OCI-LY1 (cell line): ENCODE measurements around the gene LBHD2.
A peak's percentile ranks its signal among the peaks of the same experiment; 100 is the strongest.

ENCODE experiments used
- H2AFZ ChIP-seq: fragments of 200-600 bp; sonication (generic), shearing (Covaris generic); 2 replicates; pipeline ENCODE4 v1.6.0; 2014; ENCODE audit warnings: antibody characterized with exemption, mild to moderate bottlenecking, low read length
- H3F3A ChIP-seq: fragments of 200-600 bp; sonication (generic), shearing (Covaris generic); 2 replicates; pipeline ENCODE4 v1.6.0; 2014; ENCODE audit warnings: mild to moderate bottlenecking, antibody characterized with exemption, low read length, moderate library complexity; ENCODE audit not compliant: insufficient read depth
- H3K27ac ChIP-seq: fragments of 200-600 bp; sonication (generic); 2 replicates; pipeline ENCODE4 v1.5.1; 2014; ENCODE audit warnings: low read length, mixed run types, mild to moderate bottlenecking, low read depth; ENCODE audit not compliant: poor library complexity, severe bottlenecking
- H3K27me3 ChIP-seq: fragments of 200-600 bp; sonication (generic); 2 replicates; pipeline ENCODE4 v1.6.0; 2014; ENCODE audit warnings: antibody characterized with exemption, mild to moderate bottlenecking, low read length, moderate library complexity; ENCODE audit not compliant: insufficient read depth
- H3K36me3 ChIP-seq: fragments of 200-600 bp; sonication (generic); 2 replicates; pipeline ENCODE4 v1.6.1; 2014; ENCODE audit warnings: mild to moderate bottlenecking, antibody characterized with exemption, low read length, moderate library complexity, mixed read lengths; ENCODE audit not compliant: insufficient read depth
- H3K4me1 ChIP-seq: fragments of 200-600 bp; sonication (generic); 2 replicates; pipeline ENCODE4 v1.5.1; 2014; ENCODE audit warnings: mild to moderate bottlenecking, low read length, moderate library complexity; ENCODE audit not compliant: insufficient read depth, severe bottlenecking
- H3K4me2 ChIP-seq: fragments of 200-600 bp; sonication (generic), shearing (Covaris generic); 2 replicates; pipeline ENCODE4 v1.6.1; 2014; ENCODE audit warnings: low read length
- H3K4me3 ChIP-seq: fragments of 200-600 bp; sonication (generic); 2 replicates; pipeline ENCODE4 v1.5.1; 2014; ENCODE audit warnings: low read length, low read depth, mild to moderate bottlenecking, mixed read lengths; ENCODE audit not compliant: poor library complexity, severe bottlenecking
- H3K79me2 ChIP-seq: fragments of 200-600 bp; shearing (Covaris generic); 2 replicates; pipeline ENCODE4 v1.6.1; 2016; ENCODE audit warnings: mixed run types, low read length, mixed read lengths; ENCODE audit not compliant: insufficient read depth
- H3K9ac ChIP-seq: fragments of 200-600 bp; sonication (generic), shearing (Covaris generic); 2 replicates; pipeline ENCODE4 v1.6.1; 2014; ENCODE audit warnings: mild to moderate bottlenecking, low read length, mixed read lengths
- H3K9me2 ChIP-seq: fragments of 200-600 bp; sonication (generic), shearing (Covaris generic); 2 replicates; pipeline ENCODE4 v1.6.1; 2014; ENCODE audit warnings: low read depth, mild to moderate bottlenecking, low read length, mixed read lengths
- H3K9me3 ChIP-seq: fragments of 200-600 bp; shearing (Covaris generic); 2 replicates; pipeline ENCODE4 v1.6.1; 2014; ENCODE audit warnings: low read length, mixed read lengths
- H4K20me1 ChIP-seq: fragments of 200-600 bp; sonication (generic), shearing (Covaris generic); 2 replicates; pipeline ENCODE4 v1.6.0; 2016; ENCODE audit warnings: mild to moderate bottlenecking, low read length; ENCODE audit not compliant: insufficient read depth
- CTCF ChIP-seq: fragments of 200-600 bp; sonication (generic), shearing (Covaris generic); IDR thresholded peaks from 2 replicates; pipeline ENCODE4 v1.5.1; 2017; ENCODE audit warnings: mild to moderate bottlenecking, antibody characterized with exemption, low read length, moderate library complexity, mixed read lengths
- EZH2 ChIP-seq: fragments of 200-600 bp; sonication (generic), shearing (Covaris generic); IDR thresholded peaks from 2 replicates; pipeline ENCODE4 v1.8.0; 2017; ENCODE audit warnings: borderline replicate concordance, mixed run types, mild to moderate bottlenecking, antibody characterized with exemption, low read length, moderate library complexity, mixed read lengths

The LBHD2 gene

GRCh38 chr14:103110681-103111231 is 26.7 kb downstream of the LBHD2 start:
- Histone ChIP-seq H3K9me3 (no peaks in the 10 kb centered on the region), H2AFZ (no peak overlapping the region), H3K4me3 (peak overlapping the region; percentile 19)

GRCh38 chr14:103111232-103111868 is 27.3 kb downstream of the LBHD2 start:
- peak overlapping the region; percentile 19 for H3K4me3 ChIP-seq
- H4K20me1 ChIP-seq = no peaks in the 10 kb centered on the region
- no peaks in the 10 kb centered on the region; the same call in 1 of the 2 replicates for H3K27me3 ChIP-seq
- no peaks in the 10 kb centered on the region for H3K36me3 ChIP-seq
- no peak overlapping the region for H2AFZ ChIP-seq
- peak overlapping the region; percentile 23; the same call in 1 of the 2 replicates for H3K4me2 ChIP-seq
- H3K9me3 ChIP-seq = no peaks in the 10 kb centered on the region
- TF ChIP-seq EZH2 (no peak), CTCF (no peak)
- H3K4me1 ChIP-seq = peaks cover 44% of the 10 kb centered on the region
- H3F3A ChIP-seq = no peaks in the 10 kb centered on the region
- no peaks in the 10 kb centered on the region for H3K79me2 ChIP-seq
- peak overlapping the region; percentile 8; the same call in 1 of the 2 replicates for H3K9ac ChIP-seq
- H3K27ac ChIP-seq = peak overlapping the region; percentile 64
- no peaks in the 10 kb centered on the region for H3K9me2 ChIP-seq

More at GRCh38 chr14:103110681-103111231, 26.7 kb downstream of the LBHD2 start:
- Histone ChIP-seq H3K79me2 (no peaks in the 10 kb centered on the region), H3K9ac (peak overlapping the region; percentile 8; the same call in 1 of the 2 replicates), H3K9me2 (no peaks in the 10 kb centered on the region), H3F3A (no peaks in the 10 kb centered on the region), H3K27ac (peak overlapping the region; percentile 73), H3K36me3 (no peaks in the 10 kb centered on the region), H4K20me1 (no peaks in the 10 kb centered on the region), H3K4me2 (peak overlapping the region; percentile 23; the same call in 1 of the 2 replicates), H3K27me3 (no peaks in the 10 kb centered on the region; the same call in 1 of the 2 replicates), H3K4me1 (peaks cover 50% of the 10 kb centered on the region)
- TF ChIP-seq EZH2 (no peak), CTCF (no peak)

DNA sequence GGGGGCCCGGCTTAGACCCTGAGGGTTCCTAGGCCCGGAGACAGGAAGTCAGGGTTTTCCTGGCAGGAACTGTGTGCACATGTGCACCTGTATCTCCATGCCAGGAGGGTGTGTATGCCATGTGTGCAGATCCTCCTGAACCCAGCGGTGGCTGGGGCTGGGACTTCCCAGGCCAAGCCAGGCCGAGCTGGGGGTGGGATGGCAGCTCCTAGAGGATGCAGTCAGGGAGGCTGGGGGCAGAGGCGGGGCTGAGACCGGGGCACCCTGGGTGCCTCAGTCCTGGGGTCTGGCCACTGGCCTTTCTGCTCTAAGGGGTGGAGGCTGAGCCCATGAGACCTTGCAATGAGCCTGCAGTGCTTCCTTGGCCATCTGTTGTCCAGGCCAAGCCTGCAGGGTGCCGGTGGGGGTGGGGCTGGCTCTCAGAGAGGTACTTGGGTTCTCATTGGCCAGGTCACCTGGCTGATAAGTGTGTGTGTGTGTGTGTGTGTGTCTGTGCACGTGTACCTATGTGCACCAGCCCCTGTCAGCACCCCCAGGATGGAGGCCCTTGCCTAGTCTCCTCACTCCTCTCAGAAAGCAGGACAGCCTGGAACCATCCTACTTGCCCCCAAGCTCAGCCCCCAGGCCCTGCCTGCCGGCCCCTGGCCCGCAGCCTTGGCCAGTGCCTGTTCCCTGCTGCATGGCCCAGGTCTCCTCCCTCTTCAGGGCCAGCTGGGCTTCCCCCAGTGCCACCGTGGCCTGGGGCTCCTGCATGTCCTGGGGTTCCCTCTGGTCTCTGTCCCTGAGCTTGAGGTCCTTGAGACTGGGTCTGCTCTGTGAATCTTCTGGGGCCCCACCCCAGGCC is 28.6 kb downstream of the LBHD2 start:
- Histone ChIP-seq H3K4me1 (peaks cover 43% of the 10 kb centered on the region), H3F3A (no peaks in the 10 kb centered on the region), H2AFZ (no peak overlapping the region), H3K4me3 (no peak overlapping the region), H3K4me2 (peak overlapping the region; percentile 23; the same call in 1 of the 2 replicates), H3K36me3 (no peaks in the 10 kb centered on the region), H3K27me3 (no peaks in the 10 kb centered on the region; the same call in 1 of the 2 replicates), H3K79me2 (no peaks in the 10 kb centered on the region), H3K27ac (peak overlapping the region; percentile 64), H3K9ac (peak overlapping the region; percentile 32; the same call in 1 of the 2 replicates), H3K9me3 (no peaks in the 10 kb centered on the region), H3K9me2 (no peaks in the 10 kb centered on the region), H4K20me1 (no peaks in the 10 kb centered on the region)
- no peak for TF ChIP-seq CTCF
- TF ChIP-seq EZH2 = no peak
